Inferior parietal cortex (tissue), 1 donor: ENCODE results near the gene SNED1.

Experiments used
- DNase-seq: peaks from one replicate; pipeline ENCODE4 v3.0.0-alpha.2; 2016; ENCODE audit errors: extremely low spot score

SNED1 gene

GRCh38 chr2:240960309-240960970 lies 38.0 kb upstream of the SNED1 start:
- no peak for DNase-seq

DNA sequence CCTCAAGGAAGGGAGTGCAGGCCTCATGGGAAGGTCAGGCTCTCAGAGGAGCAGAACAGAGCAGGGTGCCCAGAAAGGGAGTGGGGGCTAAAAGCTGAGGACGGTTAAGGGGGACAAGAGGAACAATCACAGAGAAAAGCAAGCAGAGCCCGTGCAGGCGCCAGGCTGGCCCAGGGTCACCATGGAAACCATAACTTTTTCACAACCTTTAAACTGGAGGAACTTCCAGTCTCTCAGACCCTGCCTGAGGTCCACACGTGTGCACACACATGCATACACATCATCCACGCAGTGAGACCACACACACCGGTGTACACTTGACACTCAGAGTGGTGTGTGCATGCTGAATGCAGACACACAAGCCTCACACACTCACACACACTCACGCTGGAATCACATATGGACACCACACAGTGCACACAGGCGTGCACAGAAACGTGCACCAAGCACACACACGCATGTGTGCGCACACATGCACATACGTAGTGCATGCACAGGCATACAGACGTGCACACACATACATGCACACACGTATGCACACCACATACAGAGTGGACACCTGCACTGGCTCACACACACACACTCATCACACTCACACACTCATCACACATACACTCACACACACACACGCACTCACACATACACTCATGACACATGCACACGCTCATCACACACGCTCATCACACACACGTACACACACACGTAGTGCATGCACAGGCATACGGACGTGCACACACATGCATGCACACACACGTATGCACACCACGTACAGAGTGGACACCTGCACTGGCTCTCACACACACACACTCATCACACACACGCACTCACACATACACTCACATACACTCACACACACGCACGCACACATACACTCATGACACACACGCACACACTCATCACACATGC lies 37.2 kb upstream of the SNED1 start:
- no peak for DNase-seq

GRCh38 chr2:240961910-240962299 lies 36.5 kb upstream of the SNED1 start:
- no peak for DNase-seq

DNA sequence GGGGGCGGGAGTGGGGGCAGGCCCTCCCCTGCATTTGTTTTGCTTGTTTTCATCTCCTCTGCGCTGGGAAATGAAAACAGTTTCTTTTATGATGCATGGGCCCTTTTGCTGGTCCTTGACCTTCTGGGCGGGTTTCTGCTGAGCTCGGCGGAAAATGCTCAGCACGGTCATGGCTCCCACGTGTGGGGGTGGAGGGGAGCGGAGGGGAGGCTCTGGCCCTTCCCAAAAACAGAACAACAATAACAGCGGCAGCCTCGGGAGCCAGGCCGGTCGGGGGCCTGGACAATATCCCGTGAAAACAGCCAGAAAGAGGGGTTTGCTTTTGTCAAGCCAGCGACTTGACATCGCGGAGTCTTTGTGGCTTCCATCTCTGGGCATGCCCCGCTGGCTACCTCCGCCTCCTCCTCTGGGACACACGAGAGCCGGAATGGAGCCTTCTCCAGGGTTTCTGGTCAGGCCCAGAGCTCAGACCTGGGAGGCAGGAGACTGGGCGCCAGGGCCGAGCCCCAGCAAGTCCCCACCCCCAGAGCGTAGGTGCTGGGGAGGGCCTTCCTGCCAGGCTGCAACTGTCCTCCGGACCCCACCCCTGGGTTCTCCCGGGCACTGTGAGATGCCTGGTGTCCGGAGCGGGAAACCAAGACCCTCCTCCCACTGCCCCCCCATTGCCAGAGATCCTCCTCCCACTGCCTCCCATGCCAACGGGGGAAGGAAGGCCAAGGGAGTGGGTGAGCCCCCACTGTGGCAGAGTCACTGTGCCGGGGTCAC lies 35.9 kb upstream of the SNED1 start:
- no peak for DNase-seq

GRCh38 chr2:240963065-240963867 lies 35.2 kb upstream of the SNED1 start:
- DNase-seq, result no peak

- DNase-seq, result no peak
Observed at GRCh38 chr2:240963868-240964703, 34.3 kb upstream of the SNED1 start.

DNA sequence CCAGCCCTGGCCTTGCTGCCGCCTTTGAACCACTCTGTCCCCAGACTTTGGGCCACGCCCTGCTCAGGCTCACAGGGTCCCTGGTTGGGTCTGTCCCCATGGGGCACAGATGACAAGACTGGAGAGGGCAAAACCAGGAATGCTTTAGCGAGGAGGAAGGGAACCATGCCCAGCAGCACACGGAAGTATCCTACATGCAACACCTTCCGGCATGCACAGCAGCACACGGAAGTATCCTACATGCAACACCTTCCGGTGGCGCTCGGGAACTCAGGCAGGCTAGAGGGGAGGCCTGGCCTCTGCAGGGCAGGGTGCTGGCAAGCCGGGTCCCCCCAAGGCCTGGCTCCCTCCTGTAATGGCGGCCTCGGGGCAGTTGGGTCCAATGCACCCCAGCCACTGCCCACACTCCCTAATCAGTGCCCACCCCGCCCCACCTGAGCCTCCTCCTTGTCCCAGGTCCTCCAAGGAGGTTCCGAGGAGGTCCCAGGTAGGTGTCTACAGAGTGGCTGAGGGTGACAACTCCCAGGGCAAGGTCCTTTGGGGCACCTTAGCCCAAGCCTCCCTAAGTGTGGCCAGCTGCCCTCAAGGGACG lies 33.6 kb upstream of the SNED1 start:
- no peak for DNase-seq

- DNase-seq, result no peak
Observed at GRCh38 chr2:240965296-240965904, 33.0 kb upstream of the SNED1 start.

DNA sequence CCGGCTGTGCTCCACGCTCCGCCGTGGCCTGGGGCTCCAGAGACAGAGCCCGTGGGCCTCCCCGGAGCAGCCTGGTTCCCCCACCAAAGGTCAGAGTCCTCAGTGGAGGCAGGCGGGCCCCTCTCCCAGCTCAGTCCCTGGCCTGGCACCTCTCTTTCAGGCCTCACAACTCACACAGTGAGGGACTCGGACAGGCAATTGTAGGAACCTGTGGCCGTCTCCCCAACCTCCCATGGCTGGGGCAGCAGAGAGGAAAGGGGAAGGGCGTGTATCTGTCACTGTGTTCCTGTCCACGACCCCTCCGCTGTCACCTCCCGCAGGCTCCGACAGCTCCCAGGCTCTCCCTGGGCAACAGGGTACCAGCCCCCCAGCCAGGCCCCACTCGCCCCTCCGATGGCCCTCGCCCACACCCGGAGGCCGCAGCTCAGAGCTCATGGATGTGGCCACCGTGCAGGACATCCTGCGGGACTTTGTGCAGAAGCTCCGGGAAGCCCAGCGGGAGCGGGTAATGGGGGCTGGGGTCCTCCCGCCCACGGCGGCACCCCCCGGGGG lies 32.4 kb upstream of the SNED1 start:
- no peak for DNase-seq

DNA sequence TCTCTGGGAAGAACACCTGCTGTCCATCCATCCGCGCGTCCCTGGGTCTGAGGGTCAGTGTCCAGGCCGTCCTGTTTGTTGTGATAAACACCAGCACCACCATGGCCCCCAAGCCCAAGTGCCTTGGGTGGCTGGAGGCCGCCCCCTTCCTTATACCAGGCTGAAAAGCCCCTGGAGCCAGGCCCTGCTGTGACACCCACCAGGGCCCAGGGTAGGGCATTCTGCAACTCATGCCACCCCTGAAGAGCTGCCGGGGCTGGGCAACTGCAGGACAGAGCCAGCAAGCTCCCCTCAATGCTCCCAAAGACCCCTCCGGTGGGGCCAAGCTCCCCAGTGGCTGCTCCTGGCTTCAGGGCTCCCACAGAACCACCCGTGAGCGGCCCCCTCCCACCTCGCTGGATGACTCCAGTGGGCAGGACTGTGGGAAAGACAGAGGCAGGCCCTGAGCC lies 31.9 kb upstream of the SNED1 start:
- no peak for DNase-seq

GRCh38 chr2:240966906-240967680 lies 31.3 kb upstream of the SNED1 start:
- DNase-seq, result no peak

- no peak for DNase-seq
Observed at GRCh38 chr2:240967681-240968621, 30.5 kb upstream of the SNED1 start.

GRCh38 chr2:240968731-240969624 lies 29.4 kb upstream of the SNED1 start:
- DNase-seq, result no peak

GRCh38 chr2:240970104-240970503 lies 28.3 kb upstream of the SNED1 start:
- no peak for DNase-seq

DNA sequence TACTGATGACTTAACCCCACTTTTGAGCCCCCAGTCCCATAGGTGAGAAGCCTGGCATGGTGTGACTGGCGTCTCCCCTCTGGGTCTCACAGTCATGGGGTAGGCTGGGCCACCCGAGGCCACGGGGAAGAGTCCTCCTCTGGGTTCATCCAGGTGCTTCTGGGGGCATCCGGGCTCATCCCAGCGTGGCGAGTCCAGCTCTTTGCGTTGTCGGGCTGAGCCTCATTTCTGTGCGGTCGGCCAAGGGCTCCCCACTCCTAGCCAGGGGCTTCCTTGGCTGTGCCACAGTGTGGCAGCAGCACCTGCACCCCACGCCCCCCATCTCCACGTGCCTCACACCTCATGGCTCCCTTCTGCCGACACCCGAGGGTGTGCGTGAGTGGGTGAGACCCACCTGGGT lies 27.6 kb upstream of the SNED1 start:
- DNase-seq, result no peak

DNA sequence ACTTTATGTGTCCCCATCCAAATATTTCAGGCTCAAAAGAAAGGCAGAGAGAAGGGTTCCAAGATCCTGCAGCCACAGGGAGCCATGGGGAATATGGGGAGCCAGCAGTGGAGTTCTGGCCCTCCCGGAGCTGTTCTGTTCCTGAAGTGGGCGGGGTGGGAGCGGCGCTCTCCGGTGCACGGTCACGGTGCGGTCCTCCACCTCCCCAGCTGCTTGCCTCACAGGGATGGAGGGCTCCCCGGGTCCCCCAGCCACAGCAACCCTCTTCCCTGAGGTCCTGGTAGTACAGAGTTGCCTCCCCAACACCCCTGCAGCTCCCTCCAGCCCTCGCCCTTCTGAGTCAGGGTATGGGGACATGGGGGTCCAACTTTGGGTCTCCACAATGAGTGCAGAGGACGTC lies 26.2 kb upstream of the SNED1 start:
- DNase-seq, result no peak
